Ovary (tissue), 9 donors: Measurements from ENCODE around the gene SESTD1. TPM values are rescaled to one million over a fixed set of nuclear protein-coding genes. Genes with fewer than 3 reads are reported as not detected.
"Not testable (repeated sequence)": the region's sequence is repeated elsewhere in the genome, so short reads cannot be mapped to it uniquely, and the experiment has no call there.

Experiments used
- DNase-seq, 5 donors: peaks; one replicate each; pipeline ENCODE4 v3.0.0-alpha.2; 2019 to 2020
- H3K27ac ChIP-seq, 2 donors: fragments of 200-600 bp; one replicate each; pipeline versions ENCODE4 v1.5.1 to v1.8.0; 2019 to 2022
- H3K27me3 ChIP-seq: fragments of 200-600 bp; one replicate; pipeline ENCODE4 v1.8.0; 2022
- H3K36me3 ChIP-seq: fragments of 200-600 bp; sonication (generic); one replicate; pipeline ENCODE4 v1.5.1; 2019
- H3K4me1 ChIP-seq: one replicate; pipeline ENCODE4 v1.8.1; 2013; ENCODE audit warnings: mild to moderate bottlenecking, moderate library complexity; ENCODE audit not compliant: insufficient read depth
- H3K4me3 ChIP-seq: fragments of 200-600 bp; sonication (generic); one replicate; pipeline ENCODE4 v1.5.1; 2017
- H3K9me3 ChIP-seq, 2 donors: fragments of 200-600 bp in 1 of 2; sonication (generic) in 1 of 2; one replicate each; pipeline versions ENCODE4 v1.5.1 to v1.8.1; 2013 to 2019; ENCODE audit warnings: mild to moderate bottlenecking in 1 of 2, moderate library complexity in 1 of 2
- EP300 ChIP-seq: sonication (generic); formaldehyde crosslinking; IDR thresholded peaks from one replicate; pipeline ENCODE4 v1.6.1; 2017; ENCODE audit warnings: antibody characterized with exemption
- POLR2A ChIP-seq: fragments of 450-650 bp; IDR thresholded peaks from one replicate; pipeline ENCODE4 v1.6.1; 2017; ENCODE audit warnings: antibody characterized with exemption, mild to moderate bottlenecking, moderate library complexity
- WGBS, 3 donors: extraction: QIAGEN DNeasy Blood & Tissue Kit in 1 of 3; methylation state at CpG; one replicate each; pipeline versions ENCODE4 v1.1.5 to v1.1.7; 2013 to 2017; 5-methylcytosine and 5-hydroxymethylcytosine counted together
- intact Hi-C, 4 donors: fragments of 100-400 bp; cut with DNase I; formaldehyde crosslinking; loops; one replicate each; pipeline versions ENCODE4 v1.11.0 to v1.15.1; 2022 to 2023
- polyA plus RNA-seq, 2 donors: library from polyadenylated mRNA; stranded (reverse); fragments of 200-250 nt in 1 of 2; fragments of 350-450 nt in 1 of 2; fragmentation: Illumina TruSeq in 1 of 2; extraction: RNeasy Lipid Tissue Mini Kit (QIAGEN cat#74804) in 1 of 2; gene quantifications; one replicate each; pipeline ENCODE4 v1.2.3, GENCODE V29; 2013 to 2014
- total RNA-seq, 7 donors: library from RNA; depleted of rRNA in 2 of 7; stranded (reverse); fragments of >200 nt in 2 of 7; fragmentation: NEBNext Ultra II Directional in 3 of 7; extraction: Animal tissue kit (Norgen Biotek cat#: 25700) in 3 of 7; gene quantifications; one replicate each; pipeline versions ENCODE4 v1.1.0 to v1.2.4, GENCODE V29; 2016 to 2023
- TF ChIP-seq, protein P1 (sequence below), 3 donors: fragments of 450-650 bp in 2 of 3; fragments of 200-600 bp in 1 of 3; IDR thresholded peaks; one replicate each; pipeline versions ENCODE4 v1.5.1 to v1.8.0; 2016 to 2022; ENCODE audit warnings: antibody characterized with exemption in 3 of 3, mild to moderate bottlenecking in 1 of 3
- donor health status: DM: no; HTN: no; CAD: no; lungs with moderate emphysema.
- donor health status: DM: no; HTN: no; CAD: no.
- donor health status: Bipolar disorder and iron deficiency.
- donor health status: DM: yes; HTN: yes; CAD: no.
- donor health status: DM: no; HTN: no; CAD: no.
- donor health status: DM: yes; HTN: yes; CAD: no.

SESTD1 gene
- total and polyA plus RNA-seq, 9 donors, result 6.9 to 54.2 (median 39.3) TPM

DNA sequence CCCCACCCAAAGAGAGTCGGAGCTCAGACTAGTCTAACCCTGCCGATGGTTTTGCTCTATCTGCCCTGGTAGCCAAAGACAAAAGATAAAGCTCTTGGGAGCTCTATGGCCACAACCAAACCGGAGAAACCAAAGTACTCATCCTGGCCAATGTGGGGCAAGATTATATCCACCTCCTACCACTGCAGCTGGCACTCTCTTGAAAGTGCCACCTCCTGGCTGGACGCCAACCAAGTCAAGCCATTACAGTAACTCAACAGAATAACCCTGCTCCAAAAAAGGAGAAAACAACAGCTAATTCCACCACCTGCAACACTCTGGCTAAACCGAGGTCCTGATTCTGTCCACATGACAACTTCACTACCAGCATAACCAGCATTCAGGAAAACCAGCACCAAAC is 57.6 kb downstream of the SESTD1 start:
- TF ChIP-seq EP300 (no peak), POLR2A (no peak)
- TF ChIP-seq, protein P1, sequence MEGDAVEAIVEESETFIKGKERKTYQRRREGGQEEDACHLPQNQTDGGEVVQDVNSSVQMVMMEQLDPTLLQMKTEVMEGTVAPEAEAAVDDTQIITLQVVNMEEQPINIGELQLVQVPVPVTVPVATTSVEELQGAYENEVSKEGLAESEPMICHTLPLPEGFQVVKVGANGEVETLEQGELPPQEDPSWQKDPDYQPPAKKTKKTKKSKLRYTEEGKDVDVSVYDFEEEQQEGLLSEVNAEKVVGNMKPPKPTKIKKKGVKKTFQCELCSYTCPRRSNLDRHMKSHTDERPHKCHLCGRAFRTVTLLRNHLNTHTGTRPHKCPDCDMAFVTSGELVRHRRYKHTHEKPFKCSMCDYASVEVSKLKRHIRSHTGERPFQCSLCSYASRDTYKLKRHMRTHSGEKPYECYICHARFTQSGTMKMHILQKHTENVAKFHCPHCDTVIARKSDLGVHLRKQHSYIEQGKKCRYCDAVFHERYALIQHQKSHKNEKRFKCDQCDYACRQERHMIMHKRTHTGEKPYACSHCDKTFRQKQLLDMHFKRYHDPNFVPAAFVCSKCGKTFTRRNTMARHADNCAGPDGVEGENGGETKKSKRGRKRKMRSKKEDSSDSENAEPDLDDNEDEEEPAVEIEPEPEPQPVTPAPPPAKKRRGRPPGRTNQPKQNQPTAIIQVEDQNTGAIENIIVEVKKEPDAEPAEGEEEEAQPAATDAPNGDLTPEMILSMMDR (IDR thresholded peaks at IDR 0.05), result no peak
- intact Hi-C loops, result no loop called here
- Histone ChIP-seq H3K4me3 (no peak overlapping the region), H3K9me3 (no peaks in the 10 kb centered on the region), H3K4me1 (no peaks in the 10 kb centered on the region), H3K36me3 (no peaks in the 10 kb centered on the region), H3K27ac (no peak overlapping the region), H3K27me3 (no peaks in the 10 kb centered on the region)
- DNase-seq, result no peak
- 100% methylated on average over 5 of the region's 5 CpGs; no CpG with 5 or more reads in 2 of the 3 donors for WGBS, 3 donors

DNA sequence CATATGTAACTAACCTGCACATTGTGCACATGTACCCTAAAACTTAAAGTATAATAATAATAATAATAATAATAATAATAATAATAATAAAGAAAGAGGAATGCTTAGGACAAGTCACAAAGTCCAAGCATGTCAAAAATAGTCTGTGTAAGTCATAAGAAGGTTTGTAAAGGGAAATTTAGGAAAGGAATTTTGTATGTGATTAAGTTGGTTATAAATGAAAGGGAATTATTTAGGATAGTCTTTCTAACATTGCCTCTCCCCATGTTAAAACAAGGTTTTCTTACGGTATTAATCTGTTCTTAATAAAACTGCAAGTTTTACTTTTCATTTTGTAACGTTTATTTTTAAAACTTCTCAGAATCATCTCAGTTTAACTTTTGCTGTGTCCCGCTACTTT is 62.8 kb downstream of the SESTD1 start:
- no peak for DNase-seq
- Histone ChIP-seq H3K27ac (no peak overlapping the region), H3K4me1 (no peaks in the 10 kb centered on the region), H3K36me3 (no peaks in the 10 kb centered on the region), H3K4me3 (no peak overlapping the region), H3K9me3 (no peaks in the 10 kb centered on the region), H3K27me3 (no peaks in the 10 kb centered on the region)
- 99% methylated on average over 3 of the region's 3 CpGs; no CpG with 5 or more reads in 2 of the 3 donors for WGBS, 3 donors
- TF ChIP-seq POLR2A (no peak), EP300 (no peak)
- TF ChIP-seq, protein P1 (IDR thresholded peaks at IDR 0.05), result no peak
- intact Hi-C loops, result no loop called here

DNA sequence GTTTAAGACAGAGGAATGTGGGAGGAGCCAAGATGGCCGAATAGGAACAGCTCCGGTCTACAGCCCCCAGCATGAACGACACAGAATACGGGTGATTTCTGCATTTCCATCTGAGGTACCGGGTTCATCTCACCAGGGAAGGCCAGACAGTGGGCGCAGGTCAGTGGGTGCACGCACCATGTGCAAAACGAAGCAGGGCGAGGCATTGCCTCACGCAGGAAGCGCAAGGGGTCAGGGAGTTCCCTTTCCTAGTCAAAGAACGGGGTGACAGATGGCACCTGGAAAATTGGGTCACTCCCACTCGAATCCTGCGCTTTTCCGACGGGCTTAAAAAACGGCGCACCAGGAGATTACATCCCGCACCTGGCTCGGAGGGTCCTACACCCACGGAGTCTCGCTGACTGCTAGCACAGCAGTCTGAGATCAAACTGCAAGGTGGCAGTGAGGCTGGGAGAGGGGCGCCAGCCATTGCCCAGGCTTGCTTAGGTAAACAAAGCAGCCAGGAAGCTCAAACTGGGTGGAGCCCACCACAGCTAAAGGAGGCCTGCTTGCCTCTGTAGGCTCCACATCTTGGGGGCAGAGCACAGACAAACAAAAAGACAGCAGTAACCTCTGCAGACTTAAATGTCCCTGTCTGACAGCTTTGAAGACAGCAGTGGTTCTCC is 68.6 kb downstream of the SESTD1 start:
- DNase-seq, H3K4me3 ChIP-seq, H3K9me3 ChIP-seq, H3K27ac ChIP-seq, H3K36me3 ChIP-seq, H3K4me1 ChIP-seq, intact Hi-C loops, H3K27me3 ChIP-seq: not testable (repeated sequence)
- 91 to 94% (median 92%) methylated on average over 22 to 23 of the region's 23 CpGs for WGBS, 3 donors

DNA sequence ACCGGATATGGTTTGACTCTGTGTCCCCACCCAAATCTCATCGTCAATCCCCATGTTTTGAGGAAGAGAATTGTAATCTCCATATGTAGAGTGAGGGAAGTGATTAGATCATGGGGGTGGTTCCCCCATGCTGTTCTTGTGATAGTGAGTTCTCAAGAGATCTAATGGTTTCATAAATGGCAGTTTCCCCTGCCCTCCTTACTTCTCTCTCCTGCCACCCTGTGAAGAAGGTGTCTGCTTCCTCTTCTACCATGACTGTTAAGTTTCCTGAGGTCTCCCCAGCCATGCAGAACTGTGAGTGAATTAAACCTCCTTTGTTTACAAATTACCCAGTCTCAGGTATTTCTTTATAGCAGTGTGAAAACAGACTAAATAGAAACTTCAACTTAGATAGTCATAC is 69.5 kb downstream of the SESTD1 start:
- intact Hi-C loops, result no loop called here
- Histone ChIP-seq H3K4me1 (peaks cover 3% of the 10 kb centered on the region), H3K36me3 (no peaks in the 10 kb centered on the region), H3K27ac (no peak overlapping the region), H3K9me3 (no peaks in the 10 kb centered on the region), H3K27me3 (no peaks in the 10 kb centered on the region), H3K4me3 (no peak overlapping the region)
- 95 to 98% (median 97%) methylated on average over 2 of the region's 2 CpGs for WGBS, 3 donors
- no peak for DNase-seq
- TF ChIP-seq EP300 (no peak), POLR2A (no peak)
- TF ChIP-seq, protein P1 (IDR thresholded peaks at IDR 0.05), result no peak

DNA sequence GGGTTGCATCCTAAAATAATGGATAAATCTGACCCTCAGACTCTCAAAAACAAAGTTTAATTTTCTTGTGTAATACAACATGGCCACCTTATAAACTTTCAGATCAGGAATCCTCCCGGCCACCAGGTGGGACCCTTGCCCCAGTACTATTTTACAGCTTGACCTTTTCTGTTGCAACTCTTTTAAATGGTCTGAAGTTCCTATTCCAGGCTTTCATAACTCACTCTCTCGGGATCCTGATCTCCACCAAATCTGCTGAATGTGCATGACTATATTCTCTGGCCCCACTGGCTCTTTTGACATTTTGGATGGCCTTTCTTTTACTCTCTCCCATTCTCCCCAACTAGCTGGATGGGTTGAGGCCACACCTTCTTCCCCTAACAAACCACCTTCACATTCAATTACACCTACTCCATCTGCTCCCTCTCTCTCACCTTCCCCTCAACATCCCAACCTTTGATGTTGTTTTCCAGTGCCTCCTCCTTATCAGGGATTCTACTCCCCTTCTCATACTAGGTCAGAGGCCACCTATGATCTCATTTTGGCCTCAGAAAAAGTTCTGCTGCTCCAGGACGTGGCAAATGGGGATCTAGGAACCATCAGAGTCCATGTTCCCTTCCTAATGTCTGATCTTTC is 70.8 kb downstream of the SESTD1 start:
- WGBS, 3 donors, result 87 to 89% (median 88%) methylated on average over 3 of the region's 3 CpGs
- intact Hi-C loops, result no loop called here

More for the DNA sequence above, 70.8 kb downstream of the SESTD1 start:
- TF ChIP-seq, protein P1 (IDR thresholded peaks at IDR 0.05), result no peak
- TF ChIP-seq POLR2A (no peak), EP300 (no peak)
- peaks cover 3% of the 10 kb centered on the region for H3K4me1 ChIP-seq
- no peak overlapping the region for H3K27ac ChIP-seq
- H3K36me3 ChIP-seq, result no peaks in the 10 kb centered on the region
- no peak for DNase-seq
- no peaks in the 10 kb centered on the region for H3K9me3 ChIP-seq
- no peak overlapping the region for H3K4me3 ChIP-seq
- H3K27me3 ChIP-seq, result no peaks in the 10 kb centered on the region
